Duodenal mucosa (tissue), 2 donors: ENCODE measurements around the gene COL6A2.

ENCODE experiments used
- H3K27ac ChIP-seq: one replicate; pipeline ENCODE4 v1.7.0; 2013; ENCODE audit warnings: low read depth, low read length
- H3K27me3 ChIP-seq, 2 donors: one replicate each; pipeline ENCODE4 v1.7.0; 2013; ENCODE audit warnings: low read length in 2 of 2, control low read depth in 1 of 2; ENCODE audit not compliant: insufficient read depth in 2 of 2, control insufficient read depth in 1 of 2
- H3K36me3 ChIP-seq, 2 donors: one replicate each; pipeline ENCODE4 v1.7.0; 2013; ENCODE audit warnings: low read length in 2 of 2, control low read depth in 1 of 2; ENCODE audit not compliant: insufficient read depth in 2 of 2, control insufficient read depth in 1 of 2
- H3K4me1 ChIP-seq, 2 donors: one replicate each; pipeline ENCODE4 v1.7.0; 2013; ENCODE audit warnings: low read length in 2 of 2, control low read depth in 1 of 2; ENCODE audit not compliant: insufficient read depth in 2 of 2, control insufficient read depth in 1 of 2
- H3K4me3 ChIP-seq, 2 donors: one replicate each; pipeline ENCODE4 v1.7.0; 2013; ENCODE audit warnings: low read length in 2 of 2, low read depth in 1 of 2
- H3K9ac ChIP-seq, 2 donors: one replicate each; pipeline ENCODE4 v1.7.0; 2013; ENCODE audit warnings: low read length in 2 of 2, low read depth in 1 of 2
- H3K9me3 ChIP-seq, 2 donors: one replicate each; pipeline ENCODE4 v1.7.0; 2013; ENCODE audit warnings: low read length in 2 of 2, control low read depth in 1 of 2; ENCODE audit not compliant: control insufficient read depth in 1 of 2

Gene COL6A2

GRCh38 chr21:46125846-46126301 lies 28.0 kb downstream of the COL6A2 start:
- H3K4me3 ChIP-seq, result no peak overlapping the region
- peaks cover 0 to 6% of the 10 kb centered on the region in 2 donors for H3K36me3 ChIP-seq
- H3K4me1 ChIP-seq, result no peaks in the 10 kb centered on the region
- no peaks in the 10 kb centered on the region for H3K27me3 ChIP-seq
- no peak overlapping the region for H3K9ac ChIP-seq
- no peaks in the 10 kb centered on the region for H3K9me3 ChIP-seq
- no peak overlapping the region for H3K27ac ChIP-seq

- Histone ChIP-seq H3K27ac (no peak overlapping the region), H3K9me3 (no peaks in the 10 kb centered on the region), H3K9ac (no peak overlapping the region), H3K36me3 (peaks cover 0 to 3% of the 10 kb centered on the region in 2 donors), H3K27me3 (no peaks in the 10 kb centered on the region), H3K4me3 (no peak overlapping the region), H3K4me1 (no peaks in the 10 kb centered on the region)
Observed at GRCh38 chr21:46126309-46127238, 28.7 kb downstream of the COL6A2 start.

GRCh38 chr21:46127239-46128105 lies 29.6 kb downstream of the COL6A2 start:
- Histone ChIP-seq H3K27me3 (no peaks in the 10 kb centered on the region), H3K36me3 (peaks cover 0 to 3% of the 10 kb centered on the region in 2 donors), H3K27ac (no peak overlapping the region), H3K9ac (no peak overlapping the region), H3K4me1 (no peaks in the 10 kb centered on the region), H3K9me3 (no peaks in the 10 kb centered on the region), H3K4me3 (no peak overlapping the region)

- Histone ChIP-seq H3K9me3 (no peaks in the 10 kb centered on the region), H3K4me1 (no peaks in the 10 kb centered on the region), H3K9ac (no peak overlapping the region), H3K27me3 (no peaks in the 10 kb centered on the region), H3K27ac (no peak overlapping the region), H3K4me3 (no peak overlapping the region), H3K36me3 (peaks cover 0 to 3% of the 10 kb centered on the region in 2 donors)
Observed at GRCh38 chr21:46128106-46128932, 30.4 kb downstream of the COL6A2 start.

GRCh38 chr21:46128933-46129571 lies 31.1 kb downstream of the COL6A2 start:
- Histone ChIP-seq H3K4me3 (no peak overlapping the region), H3K36me3 (peaks cover 0 to 3% of the 10 kb centered on the region in 2 donors), H3K27ac (no peak overlapping the region), H3K27me3 (no peaks in the 10 kb centered on the region), H3K9ac (no peak overlapping the region), H3K9me3 (no peaks in the 10 kb centered on the region), H3K4me1 (no peaks in the 10 kb centered on the region)

- no peaks in the 10 kb centered on the region for H3K9me3 ChIP-seq
- H3K27ac ChIP-seq, result no peak overlapping the region
- no peaks in the 10 kb centered on the region for H3K4me1 ChIP-seq
- no peaks in the 10 kb centered on the region for H3K27me3 ChIP-seq
- no peak overlapping the region for H3K4me3 ChIP-seq
- H3K36me3 ChIP-seq, result peaks cover 0 to 3% of the 10 kb centered on the region in 2 donors
- H3K9ac ChIP-seq, result no peak overlapping the region
Observed at GRCh38 chr21:46129846-46130651, 32.1 kb downstream of the COL6A2 start.

GRCh38 chr21:46130831-46131587 lies 33.1 kb downstream of the COL6A2 start:
- H3K4me1 ChIP-seq, result no peaks in the 10 kb centered on the region
- H3K4me3 ChIP-seq, result no peak overlapping the region
- no peak overlapping the region for H3K9ac ChIP-seq
- no peak overlapping the region for H3K27ac ChIP-seq
- peaks cover 0 to under 1% of the 10 kb centered on the region in 2 donors for H3K36me3 ChIP-seq
- no peaks in the 10 kb centered on the region for H3K27me3 ChIP-seq
- H3K9me3 ChIP-seq, result no peaks in the 10 kb centered on the region

GRCh38 chr21:46131588-46131837 lies 33.6 kb downstream of the COL6A2 start:
- Histone ChIP-seq H3K4me1 (no peaks in the 10 kb centered on the region), H3K27me3 (no peaks in the 10 kb centered on the region), H3K27ac (no peak overlapping the region), H3K9ac (no peak overlapping the region), H3K9me3 (no peaks in the 10 kb centered on the region), H3K4me3 (no peak overlapping the region), H3K36me3 (no peaks in the 10 kb centered on the region)
